ENCODE results near the gene S100A4.

S100A4 gene

DNA sequence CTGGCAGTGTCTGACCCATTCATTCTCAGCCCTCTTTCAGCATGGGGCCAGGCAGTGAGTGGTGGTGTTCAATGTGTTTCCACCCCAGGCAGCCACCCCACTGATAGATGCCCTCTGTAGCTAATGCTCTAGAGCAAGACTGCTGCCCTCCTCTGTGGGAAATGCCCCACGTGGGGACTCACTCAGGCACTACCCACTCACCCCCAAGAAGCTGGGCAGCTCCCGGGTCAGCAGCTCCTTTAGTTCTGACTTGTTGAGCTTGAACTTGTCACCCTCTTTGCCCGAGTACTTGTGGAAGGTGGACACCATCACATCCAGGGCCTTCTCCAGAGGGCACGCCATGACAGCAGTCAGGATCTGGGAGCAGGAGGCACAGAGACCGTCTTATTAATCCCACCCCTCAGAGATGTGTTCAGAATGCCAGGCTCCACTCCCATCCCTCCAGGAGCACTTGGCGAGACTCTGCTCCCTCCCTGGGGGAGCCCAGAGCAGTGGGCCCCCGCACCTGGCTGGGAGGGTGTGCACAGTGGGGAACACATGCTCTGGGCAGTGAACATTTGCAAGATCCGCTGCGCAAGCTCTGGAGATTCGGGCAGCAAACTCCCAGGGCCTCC lies 1.0 kb downstream of the S100A4 start:
- peak; percentile 15 for DNase-seq (ENCODE audit: extremely low spot score)
- ChIA-PET CTCF (interaction anchor here (0.6 to 5.0 kb wide), 12 partner anchors 9 to 79 kb away, joined by 3 to 37 read pairs (median 4); partner anchors contain the start of gene S100A6), POLR2A (no interaction called here)
- TF ChIP-seq, protein P1, sequence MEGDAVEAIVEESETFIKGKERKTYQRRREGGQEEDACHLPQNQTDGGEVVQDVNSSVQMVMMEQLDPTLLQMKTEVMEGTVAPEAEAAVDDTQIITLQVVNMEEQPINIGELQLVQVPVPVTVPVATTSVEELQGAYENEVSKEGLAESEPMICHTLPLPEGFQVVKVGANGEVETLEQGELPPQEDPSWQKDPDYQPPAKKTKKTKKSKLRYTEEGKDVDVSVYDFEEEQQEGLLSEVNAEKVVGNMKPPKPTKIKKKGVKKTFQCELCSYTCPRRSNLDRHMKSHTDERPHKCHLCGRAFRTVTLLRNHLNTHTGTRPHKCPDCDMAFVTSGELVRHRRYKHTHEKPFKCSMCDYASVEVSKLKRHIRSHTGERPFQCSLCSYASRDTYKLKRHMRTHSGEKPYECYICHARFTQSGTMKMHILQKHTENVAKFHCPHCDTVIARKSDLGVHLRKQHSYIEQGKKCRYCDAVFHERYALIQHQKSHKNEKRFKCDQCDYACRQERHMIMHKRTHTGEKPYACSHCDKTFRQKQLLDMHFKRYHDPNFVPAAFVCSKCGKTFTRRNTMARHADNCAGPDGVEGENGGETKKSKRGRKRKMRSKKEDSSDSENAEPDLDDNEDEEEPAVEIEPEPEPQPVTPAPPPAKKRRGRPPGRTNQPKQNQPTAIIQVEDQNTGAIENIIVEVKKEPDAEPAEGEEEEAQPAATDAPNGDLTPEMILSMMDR (IDR thresholded peaks at IDR 0.05; ENCODE audit: control extremely low read depth, extremely low read depth, low read depth, missing control alignments), result no peak

DNA sequence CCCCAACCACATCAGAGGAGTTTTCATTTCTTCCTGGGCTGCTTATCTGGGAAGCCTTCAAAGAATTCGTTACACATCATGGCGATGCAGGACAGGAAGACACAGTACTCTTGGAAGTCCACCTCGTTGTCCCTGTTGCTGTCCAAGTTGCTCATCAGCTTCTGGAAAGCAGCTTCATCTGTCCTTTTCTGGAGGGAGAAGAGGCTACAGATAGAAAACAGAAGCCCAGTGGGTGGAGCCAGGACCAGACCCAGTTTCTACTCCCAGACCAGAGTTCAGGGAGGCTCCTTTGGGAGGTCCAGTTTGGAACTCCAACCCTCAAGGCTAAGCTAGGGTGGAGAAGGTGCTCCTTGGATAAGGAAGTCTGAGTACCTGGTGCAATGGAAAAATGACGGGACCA lies 1.9 kb downstream of the S100A4 start:
- POLR2A ChIA-PET, result no interaction called here
- DNase-seq (ENCODE audit: extremely low spot score), result no peak
- CTCF ChIA-PET, result interaction anchor here (0.7 to 5.0 kb wide), 5 partner anchors 10 to 34 kb away, joined by 3 to 37 read pairs (median 7); partner anchors contain the start of gene S100A6
- TF ChIP-seq, protein P1 (IDR thresholded peaks at IDR 0.05; ENCODE audit: control extremely low read depth, extremely low read depth, low read depth, missing control alignments), result no peak

DNA sequence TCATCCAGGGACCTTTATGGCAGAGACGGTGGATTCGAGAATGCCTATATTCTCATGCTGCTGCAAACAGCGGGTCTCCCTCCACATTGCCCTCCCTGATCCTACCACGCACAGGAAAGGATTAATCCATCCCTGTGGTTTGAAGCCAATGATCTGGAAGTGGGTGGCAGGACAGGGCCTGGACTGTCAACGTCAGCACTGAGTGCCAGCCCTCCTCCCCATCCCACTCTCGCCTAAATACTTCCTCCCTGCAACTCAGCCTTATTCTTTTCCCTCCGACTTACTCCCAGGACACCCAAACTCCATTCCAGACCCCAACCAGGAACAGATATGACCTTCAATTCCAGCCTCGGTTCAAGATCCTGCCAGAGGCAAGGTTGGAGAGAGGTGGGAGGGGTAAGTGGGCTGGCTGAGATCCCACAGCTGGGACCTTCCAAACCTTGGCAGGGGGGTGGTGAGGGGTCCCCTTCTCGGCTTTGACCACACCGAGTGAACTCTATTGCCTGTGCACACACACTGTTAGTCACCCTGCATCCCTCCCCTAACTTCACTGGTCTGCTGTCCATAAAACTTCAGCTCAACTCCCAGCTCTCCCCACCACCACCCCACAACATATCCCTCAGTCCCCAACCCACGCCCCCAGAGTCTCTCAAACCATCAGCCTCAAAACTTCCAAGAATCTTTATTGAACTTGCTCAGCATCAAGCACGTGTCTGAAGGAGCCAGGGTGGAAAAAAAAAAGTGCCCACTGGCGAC lies 2.5 kb downstream of the S100A4 start:
- DNase-seq (ENCODE audit: extremely low spot score), result no peak
- TF ChIP-seq, protein P1 (IDR thresholded peaks at IDR 0.05; ENCODE audit: control extremely low read depth, extremely low read depth, low read depth, missing control alignments), result no peak
- ChIA-PET CTCF (interaction anchor here (1.5 to 5.0 kb wide), 4 partner anchors 10 to 34 kb away, joined by 3 to 37 read pairs (median 12); partner anchors contain the start of gene S100A6), POLR2A (no interaction called here)

DNA sequence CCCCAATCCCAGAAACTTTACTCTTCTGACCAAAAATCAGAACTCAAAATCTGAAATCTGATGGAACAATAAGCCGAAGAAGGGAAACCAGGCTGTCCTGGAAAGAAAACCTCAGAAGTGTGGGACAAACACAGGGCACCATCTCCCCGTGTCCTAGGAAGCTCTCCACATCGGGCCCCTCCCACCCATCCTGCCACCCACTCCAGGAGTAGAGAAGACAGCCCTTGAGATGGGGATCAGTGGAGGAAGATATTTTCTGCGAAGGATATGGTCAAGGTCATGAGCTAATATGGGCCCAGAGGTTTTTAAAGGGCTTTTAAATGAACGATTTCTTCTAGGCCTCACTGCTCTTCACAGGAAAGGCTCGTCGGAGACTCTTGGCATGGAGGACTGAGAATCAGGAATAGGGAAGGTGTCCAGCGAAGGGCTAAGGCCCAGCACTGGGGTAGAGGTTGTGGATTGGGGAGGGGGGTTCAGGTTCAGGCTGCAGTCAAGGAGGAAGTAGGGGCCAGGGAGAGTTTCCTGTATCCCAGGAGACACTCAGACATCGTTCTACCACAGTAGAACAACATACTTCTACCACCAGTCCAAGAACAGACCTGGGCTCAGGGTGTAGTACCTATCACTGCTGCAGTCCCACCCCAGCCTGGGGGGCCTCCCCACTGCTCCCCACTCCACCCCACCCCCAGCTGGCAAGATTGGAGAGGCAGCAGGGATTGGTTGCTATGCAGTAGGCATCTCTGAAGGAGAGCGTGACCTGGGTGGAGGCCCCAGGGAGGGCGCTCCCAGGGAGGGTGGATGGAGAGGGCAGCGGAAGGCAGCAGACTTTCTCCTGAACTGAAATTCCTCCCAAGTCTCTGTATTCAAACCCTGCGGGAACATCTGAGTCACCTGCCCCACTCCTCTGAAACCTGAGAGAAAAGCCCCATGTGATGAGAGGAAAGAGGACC lies 3.7 kb downstream of the S100A4 start:
- DNase-seq (ENCODE audit: extremely low spot score), result no peak
- ChIA-PET POLR2A (interaction anchor here (1.6 kb wide), 1 partner anchor 448 kb away, joined by 5 read pairs; the partner anchor contains the start of gene RPS27), CTCF (interaction anchor here (1.0 to 1.4 kb wide), 3 partner anchors 10 to 30 kb away, joined by 3 to 5 read pairs (median 4); no protein-coding TSS in a partner anchor)
- TF ChIP-seq, protein P1 (IDR thresholded peaks at IDR 0.05; ENCODE audit: control extremely low read depth, extremely low read depth, low read depth, missing control alignments), result no peak

DNA sequence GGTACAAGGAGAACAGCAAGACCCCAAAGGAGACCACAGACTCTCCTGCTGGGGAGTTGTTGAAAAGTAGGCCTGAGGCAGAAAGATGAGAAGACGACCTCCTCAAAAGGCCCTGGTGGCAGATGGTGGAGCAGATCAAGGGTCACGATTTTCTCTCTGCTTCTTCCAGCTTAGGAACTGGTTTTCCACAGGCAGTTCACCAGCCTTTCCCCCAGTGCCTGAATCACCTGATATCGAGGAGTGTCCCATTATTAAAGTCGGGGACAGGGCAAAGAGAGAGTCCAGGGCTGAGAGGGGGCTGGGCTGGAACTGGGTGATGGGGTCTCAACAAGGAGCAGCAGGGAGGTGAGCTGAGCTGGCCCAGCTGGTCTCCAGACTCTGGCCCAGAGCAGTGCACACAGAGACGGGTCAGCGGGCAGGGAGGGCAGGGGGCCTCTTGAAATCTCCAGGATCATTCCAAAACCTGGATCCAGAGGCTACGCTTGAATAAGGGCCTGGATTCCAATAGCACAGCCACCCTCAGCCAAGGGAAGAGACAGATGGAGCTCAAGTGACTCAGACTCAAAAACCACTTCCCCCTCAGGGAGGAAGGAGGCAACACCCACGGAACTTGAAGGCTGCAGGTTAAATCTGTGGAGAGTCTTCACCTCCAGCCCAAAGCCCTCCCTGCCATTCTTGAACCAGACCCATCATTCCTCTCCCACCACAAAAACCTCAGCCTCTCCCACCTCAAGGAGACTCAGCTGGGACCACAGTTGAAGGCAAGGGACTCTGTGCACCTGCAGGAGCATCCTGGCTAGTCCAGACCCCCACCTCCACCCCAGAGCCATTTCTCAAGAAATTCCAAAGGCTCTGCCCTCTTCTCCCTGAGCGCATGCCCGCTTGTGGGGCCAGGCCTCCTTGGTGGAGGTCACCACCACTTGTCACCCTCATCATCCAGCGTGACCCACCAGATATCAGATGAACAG lies 4.9 kb downstream of the S100A4 start, which contains the start of gene S100A5:
Gene S100A5, minus strand, starts transcription at position 541 of the 968 bp plus-strand sequence. CDS start 743 bp downstream, outside the sequence.
- POLR2A ChIA-PET, result interaction anchor here (0.6 to 1.6 kb wide), 2 partner anchors 12 to 450 kb away, joined by 5 read pairs; partner anchors contain the start of gene RPS27
- CTCF ChIA-PET, result interaction anchor here (0.7 to 2.1 kb wide), 10 partner anchors 9 to 87 kb away, joined by 3 to 8 read pairs (median 5); partner anchors contain the start of genes S100A1 and S100A13
- DNase-seq (ENCODE audit: extremely low spot score), result peak; percentile 58
- TF ChIP-seq, protein P1 (IDR thresholded peaks at IDR 0.05; ENCODE audit: control extremely low read depth, extremely low read depth, low read depth, missing control alignments), result no peak
